ENCODE results near the gene PPAN.

- TF ChIP-seq TCF7L2 (IDR thresholded peaks at IDR 0.05; ENCODE audit: low read depth, low read length) (no peak), CTCF (IDR thresholded peaks at IDR 0.05) (no peak), REST (IDR thresholded peaks at IDR 0.05; ENCODE audit: insufficient read depth in 1 of 2, low read depth in 2 of 2, low read length in 1 of 2) (no peak)
These were observed 45.4 kb downstream of the PPAN start for GRCh38 chr19:10151521-10151920.
